Posterior vena cava (tissue), 2 donors: Measurements from ENCODE around the gene UBE2I. TPM values are rescaled to one million over a fixed set of nuclear protein-coding genes. Genes with fewer than 3 reads are reported as not detected.

Source experiments
- DNase-seq: peaks from one replicate; pipeline ENCODE4 v3.0.0-alpha.2; 2020; ENCODE audit warnings: low spot score
- intact Hi-C, 2 donors: fragments of 100-400 bp; cut with DNase I; formaldehyde crosslinking; loops; one replicate each; pipeline versions ENCODE4 v1.14.1 to v1.14.2; 2022 to 2023
- total RNA-seq, 2 donors: library from RNA; stranded (reverse); fragmentation: NEBNext Ultra II Directional; extraction: Animal tissue kit (Norgen Biotek cat#: 25700); gene quantifications; one replicate each; pipeline ENCODE4 v1.2.1, GENCODE V29; 2021
- donor health status: DM: yes; HTN: yes; CAD: no.
- donor health status: DM: yes; HTN: yes; CAD: no.

Gene UBE2I
- total RNA-seq, 2 donors from 2014 or later, result 68.0 to 68.4 TPM

- intact Hi-C loops, result no loop called here
- no peak for DNase-seq
Observed at GRCh38 chr16:1347962-1348361, 38.5 kb downstream of the UBE2I start.

- intact Hi-C loops, result no loop called here
- DNase-seq, result no peak
Observed at GRCh38 chr16:1348441-1348840, 39.0 kb downstream of the UBE2I start.

GRCh38 chr16:1348926-1349325, 39.5 kb downstream of the UBE2I start:
- DNase-seq, result no peak
- intact Hi-C loops, result no loop called here

GRCh38 chr16:1349351-1349750, 39.9 kb downstream of the UBE2I start:
- no peak for DNase-seq
- intact Hi-C loops, result no loop called here

GRCh38 chr16:1349951-1350350, 40.5 kb downstream of the UBE2I start:
- DNase-seq, result no peak
- intact Hi-C loops, result no loop called here

- intact Hi-C loops, result no loop called here
- DNase-seq, result no peak
Observed at GRCh38 chr16:1350691-1351090, 41.3 kb downstream of the UBE2I start.

GRCh38 chr16:1351215-1351581, 41.8 kb downstream of the UBE2I start:
- intact Hi-C loops, result no loop called here
- DNase-seq, result no peak

GRCh38 chr16:1351582-1352362, 42.3 kb downstream of the UBE2I start, which contains the start of the genes GNPTG and TSR3:
GNPTG (plus strand) TSS chr16:1351931; CDS start chr16:1351966, 35 bp downstream.
TSR3 (minus strand) TSS chr16:1351878; CDS start chr16:1351804, 74 bp downstream.
- DNase-seq, result peak; percentile 95
- intact Hi-C loops, result no loop called here

- no peak for DNase-seq
- intact Hi-C loops, result no loop called here
Observed at GRCh38 chr16:1354815-1355540, 45.5 kb downstream of the UBE2I start.

GRCh38 chr16:1355591-1355990, 46.2 kb downstream of the UBE2I start:
- no peak for DNase-seq
- intact Hi-C loops, result no loop called here

- intact Hi-C loops, result no loop called here
- DNase-seq, result no peak
Observed at GRCh38 chr16:1356061-1356900, 46.8 kb downstream of the UBE2I start.

GRCh38 chr16:1357906-1358566, 48.6 kb downstream of the UBE2I start:
- no peak for DNase-seq
- intact Hi-C loops, result no loop called here

- intact Hi-C loops, result loop anchor here in 1 of 2 donors (10.0 kb wide), 1 partner anchor 53 kb away; the partner anchor contains the start of gene UNKL
- DNase-seq, result no peak
Observed at GRCh38 chr16:1361685-1362360, 52.4 kb downstream of the UBE2I start.

GRCh38 chr16:1362807-1363206, 53.4 kb downstream of the UBE2I start:
- DNase-seq, result no peak
- intact Hi-C loops, result loop anchor here in 1 of 2 donors (10.0 kb wide), 1 partner anchor 52 kb away; the partner anchor contains the start of gene UNKL

GRCh38 chr16:1363501-1364041, 54.1 kb downstream of the UBE2I start:
- DNase-seq, result no peak

GRCh38 chr16:1364510-1364909, 55.1 kb downstream of the UBE2I start:
- DNase-seq, result no peak
- intact Hi-C loops, result loop anchor here in 1 of 2 donors (10.0 kb wide), 1 partner anchor 50 kb away; the partner anchor contains the start of gene UNKL

More at GRCh38 chr16:1363501-1364041, 54.1 kb downstream of the UBE2I start:
- intact Hi-C loops, result loop anchor here in 1 of 2 donors (10.0 kb wide), 1 partner anchor 51 kb away; the partner anchor contains the start of gene UNKL

- intact Hi-C loops, result loop anchor here in 1 of 2 donors (10.0 kb wide), 1 partner anchor 49 kb away; the partner anchor contains the start of gene UNKL
Observed at GRCh38 chr16:1366060-1366711, 56.8 kb downstream of the UBE2I start.

More at GRCh38 chr16:1366060-1366711, 56.8 kb downstream of the UBE2I start:
- DNase-seq, result no peak
